Measurements from ENCODE around the gene PDE1C.

- TF ChIP-seq, protein P1, sequence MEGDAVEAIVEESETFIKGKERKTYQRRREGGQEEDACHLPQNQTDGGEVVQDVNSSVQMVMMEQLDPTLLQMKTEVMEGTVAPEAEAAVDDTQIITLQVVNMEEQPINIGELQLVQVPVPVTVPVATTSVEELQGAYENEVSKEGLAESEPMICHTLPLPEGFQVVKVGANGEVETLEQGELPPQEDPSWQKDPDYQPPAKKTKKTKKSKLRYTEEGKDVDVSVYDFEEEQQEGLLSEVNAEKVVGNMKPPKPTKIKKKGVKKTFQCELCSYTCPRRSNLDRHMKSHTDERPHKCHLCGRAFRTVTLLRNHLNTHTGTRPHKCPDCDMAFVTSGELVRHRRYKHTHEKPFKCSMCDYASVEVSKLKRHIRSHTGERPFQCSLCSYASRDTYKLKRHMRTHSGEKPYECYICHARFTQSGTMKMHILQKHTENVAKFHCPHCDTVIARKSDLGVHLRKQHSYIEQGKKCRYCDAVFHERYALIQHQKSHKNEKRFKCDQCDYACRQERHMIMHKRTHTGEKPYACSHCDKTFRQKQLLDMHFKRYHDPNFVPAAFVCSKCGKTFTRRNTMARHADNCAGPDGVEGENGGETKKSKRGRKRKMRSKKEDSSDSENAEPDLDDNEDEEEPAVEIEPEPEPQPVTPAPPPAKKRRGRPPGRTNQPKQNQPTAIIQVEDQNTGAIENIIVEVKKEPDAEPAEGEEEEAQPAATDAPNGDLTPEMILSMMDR (conservative IDR thresholded peaks at IDR 0.05; ENCODE audit: low read depth, low read length), result no peak
- no peak for TF ChIP-seq EZH2 (IDR thresholded peaks at IDR 0.05; ENCODE audit: borderline replicate concordance, low read depth, low read length, poor library complexity, severe bottlenecking)
Observed at GRCh38 chr7:31953432-31953831, 116.8 kb downstream of the PDE1C start.

Measured in A673 (cell line).